Adrenal gland (tissue), 12 donors: Measurements from ENCODE around the gene CNFN. TPM values are rescaled to one million over a fixed set of nuclear protein-coding genes. Genes with fewer than 3 reads are reported as not detected.

Source experiments
- DNase-seq, 7 donors: peaks; one replicate each; pipeline ENCODE4 v3.0.0-alpha.2; 2019 to 2020
- H3K27ac ChIP-seq, 5 donors: fragments of 200-600 bp; sonication (generic) in 4 of 5; 1 replicate in 3 of 5; 2 replicates in 2 of 5; pipeline versions ENCODE4 v1.5.1 to v1.8.0; 2016 to 2020; ENCODE audit warnings: mild to moderate bottlenecking in 1 of 5
- H3K27me3 ChIP-seq: fragments of 200-600 bp; 2 replicates; pipeline ENCODE4 v1.8.0; 2021
- H3K36me3 ChIP-seq, 2 donors: fragments of 200-600 bp; replicated peaks in 1 of 2; 1 replicate in 1 of 2; 2 replicates in 1 of 2; pipeline versions ENCODE4 v1.5.1 to v1.8.0; 2018 to 2022
- H3K4me1 ChIP-seq, 2 donors: fragments of 200-600 bp; replicated peaks in 1 of 2; 1 replicate in 1 of 2; 2 replicates in 1 of 2; pipeline versions ENCODE4 v1.5.1 to v1.8.0; 2018 to 2021
- H3K4me3 ChIP-seq, 4 donors: fragments of 200-600 bp; sonication (generic) in 3 of 4; one replicate each; pipeline ENCODE4 v1.5.1; 2016 to 2018
- H3K9me3 ChIP-seq, 3 donors: fragments of 200-600 bp; sonication (generic) in 1 of 3; replicated peaks in 1 of 3; 1 replicate in 2 of 3; 2 replicates in 1 of 3; pipeline versions ENCODE4 v1.5.1 to v1.8.0; 2016 to 2021
- CTCF ChIP-seq, 6 experiments: fragments of 450-650 bp in 4 of 6; fragments of 200-600 bp in 2 of 6; sonication (generic) in 1 of 6; IDR thresholded peaks; 1 replicate in 5 of 6; 2 replicates in 1 of 6; pipeline versions ENCODE4 v1.5.1 to v1.8.0; 2016 to 2021; ENCODE audit warnings: antibody characterized with exemption in 6 of 6, mild to moderate bottlenecking in 2 of 6, moderate library complexity in 1 of 6
- POLR2A ChIP-seq, 2 donors: fragments of 450-650 bp; IDR thresholded peaks; one replicate each; pipeline ENCODE4 v1.6.1; 2017; ENCODE audit warnings: antibody characterized with exemption in 2 of 2, mild to moderate bottlenecking in 2 of 2, moderate library complexity in 1 of 2
- WGBS, 4 donors: extraction: QIAGEN DNeasy Blood & Tissue Kit in 2 of 4; methylation state at CpG; one replicate each; pipeline versions ENCODE4 v1.1.5 to v1.1.7; 2013 to 2017; 5-methylcytosine and 5-hydroxymethylcytosine counted together
- intact Hi-C, 2 donors: fragments of 100-400 bp; cut with DNase I; formaldehyde crosslinking; loops; one replicate each; pipeline versions ENCODE4 v1.14.1 to v1.15.0; 2022 to 2023
- polyA plus RNA-seq, 3 donors: library from polyadenylated mRNA; stranded (reverse); fragments of 200-250 nt in 2 of 3; fragments of 350-450 nt in 1 of 3; fragmentation: Illumina TruSeq in 1 of 3; extraction: RNeasy Lipid Tissue Mini Kit (QIAGEN cat#74804) in 1 of 3; gene quantifications; one replicate each; pipeline ENCODE4 v1.2.3, GENCODE V29; 2013 to 2014
- total RNA-seq, 9 donors: library from RNA; depleted of rRNA in 4 of 9; stranded (reverse); fragments of >200 nt in 4 of 9; fragments of 120-200 nt in 1 of 9; fragmentation: NEBNext Ultra II Directional in 1 of 9; extraction: Animal tissue kit (Norgen Biotek cat#: 25700) in 1 of 9; gene quantifications; one replicate each; pipeline versions ENCODE4 v1.1.0 to v1.2.4, GENCODE V29; 2013 to 2023
- donor health status: healthy with polysubstance abuse.
- donor health status: Bipolar disorder and iron deficiency.
- donor health status: DM: yes; HTN: yes; CAD: no.
- donor health status: DM: no; HTN: no; CAD: no.
- donor health status: DM: no; HTN: no; CAD: no.
- donor health status: DM: yes; HTN: yes; CAD: no.

Gene CNFN
- total and polyA plus RNA-seq, 12 donors = 0.78 to 20.9 (median 3.5) TPM; not detected in 2

GRCh38 chr19:42360787-42361544 lies 29.1 kb downstream of the CNFN start:
- no peak for DNase-seq
- no peaks in the 10 kb centered on the region for H3K27me3 ChIP-seq
- 86 to 90% (median 88%) methylated on average over 8 to 16 of the region's 16 CpGs for WGBS, 4 donors
- no peak overlapping the region for H3K4me3 ChIP-seq
- TF ChIP-seq POLR2A (IDR thresholded peaks at IDR 0.05) (no peak), CTCF (IDR thresholded peaks at IDR 0.05) (no peak)
- no peaks in the 10 kb centered on the region for H3K9me3 ChIP-seq
- H3K36me3 ChIP-seq = peaks cover 0 to 21% of the 10 kb centered on the region in 2 donors
- no peaks in the 10 kb centered on the region for H3K4me1 ChIP-seq
- H3K27ac ChIP-seq = no peak overlapping the region
- intact Hi-C loops = no loop called here

- Histone ChIP-seq H3K36me3 (peaks cover 0 to 33% of the 10 kb centered on the region in 2 donors), H3K4me3 (no peak overlapping the region), H3K27me3 (no peaks in the 10 kb centered on the region), H3K4me1 (no peaks in the 10 kb centered on the region), H3K9me3 (no peaks in the 10 kb centered on the region), H3K27ac (no peak overlapping the region)
- WGBS, 4 donors = 82 to 94% (median 91%) methylated on average over 8 to 12 of the region's 12 CpGs
- DNase-seq = no peak
- intact Hi-C loops = no loop called here
- TF ChIP-seq CTCF (IDR thresholded peaks at IDR 0.05) = no peak
- TF ChIP-seq POLR2A (IDR thresholded peaks at IDR 0.05) = no peak
Observed at GRCh38 chr19:42357290-42357689, 32.8 kb downstream of the CNFN start.

- H3K9me3 ChIP-seq = no peaks in the 10 kb centered on the region
- no peak for DNase-seq
- no peaks in the 10 kb centered on the region for H3K27me3 ChIP-seq
- no peak for TF ChIP-seq CTCF (IDR thresholded peaks at IDR 0.05)
- no peak for TF ChIP-seq POLR2A (IDR thresholded peaks at IDR 0.05)
- H3K36me3 ChIP-seq = peaks cover 0 to 37% of the 10 kb centered on the region in 2 donors
- H3K4me1 ChIP-seq = no peaks in the 10 kb centered on the region
- intact Hi-C loops = no loop called here
- no peak overlapping the region for H3K27ac ChIP-seq
- 94 to 98% (median 96%) methylated on average over 12 to 15 of the region's 15 CpGs for WGBS, 4 donors
- no peak overlapping the region for H3K4me3 ChIP-seq
Observed at GRCh38 chr19:42356686-42357085, 33.4 kb downstream of the CNFN start.

- peaks cover 0 to 42% of the 10 kb centered on the region in 2 donors for H3K36me3 ChIP-seq
- no peak overlapping the region for H3K4me3 ChIP-seq
- TF ChIP-seq CTCF (IDR thresholded peaks at IDR 0.05) = no peak
- no peaks in the 10 kb centered on the region for H3K27me3 ChIP-seq
- WGBS, 4 donors = 83 to 97% (median 95%) methylated on average over 1 to 12 of the region's 12 CpGs
- no peaks in the 10 kb centered on the region for H3K4me1 ChIP-seq
- intact Hi-C loops = no loop called here
- H3K27ac ChIP-seq = no peak overlapping the region
- DNase-seq = no peak
- no peaks in the 10 kb centered on the region for H3K9me3 ChIP-seq
Observed at GRCh38 chr19:42355896-42356295, 34.2 kb downstream of the CNFN start.
